Stimulated activated CD4-positive, alpha-beta T cell treated with anti-CD3 and anti-CD28 coated beads, Interleukin-2, amount 100 ng/mL, for 48 hours (primary cell): ENCODE results near the gene FHOD1.

Experiments
- DNase-seq, 2 donors: peaks; one replicate each; pipeline ENCODE4 v3.0.0-alpha.2; 2020

The FHOD1 gene

GRCh38 chr16:67247192-67248072 is at the start of gene FHOD1:
TSS of gene FHOD1 (minus strand) at chr16:67247481. CDS start at chr16:67247410, 71 bp downstream.
- DNase-seq: peak; percentile 99

- DNase-seq: no peak
These were observed 49.1 kb upstream of the FHOD1 start for GRCh38 chr16:67296420-67296819.

- DNase-seq: no peak
These were observed 47.7 kb upstream of the FHOD1 start for GRCh38 chr16:67294938-67295361.

- no peak for DNase-seq
These were observed 47.0 kb upstream of the FHOD1 start for GRCh38 chr16:67294171-67294757.

GRCh38 chr16:67291461-67291860 is 44.2 kb upstream of the FHOD1 start:
- DNase-seq: no peak

GRCh38 chr16:67287960-67288359 is 40.7 kb upstream of the FHOD1 start:
- DNase-seq: no peak

GRCh38 chr16:67286441-67287235 is 39.4 kb upstream of the FHOD1 start:
- DNase-seq: no peak

- no peak for DNase-seq
These were observed 37.7 kb upstream of the FHOD1 start for GRCh38 chr16:67284699-67285646.

- no peak for DNase-seq
These were observed 36.7 kb upstream of the FHOD1 start for GRCh38 chr16:67283826-67284555.

GRCh38 chr16:67283039-67283825 is 36.0 kb upstream of the FHOD1 start:
- no peak for DNase-seq

- DNase-seq: no peak
These were observed 35.1 kb upstream of the FHOD1 start for GRCh38 chr16:67282447-67282805.

- DNase-seq: no peak
These were observed 34.5 kb upstream of the FHOD1 start for GRCh38 chr16:67281536-67282446.

GRCh38 chr16:67280090-67281015 is 33.1 kb upstream of the FHOD1 start:
- DNase-seq: no peak

- peak; percentile 80 to 85 for DNase-seq
These were observed 32.2 kb upstream of the FHOD1 start, which contains the start of gene PLEKHG4 for GRCh38 chr16:67279296-67280089. TSS of gene PLEKHG4 (plus strand) at chr16:67279532. CDS start at chr16:67280045, 513 bp downstream.

GRCh38 chr16:67278773-67279295 is 31.6 kb upstream of the FHOD1 start:
- peak; percentile 48 for DNase-seq

GRCh38 chr16:67277999-67278772 is 30.9 kb upstream of the FHOD1 start:
- no peak for DNase-seq
